ENCODE data around the gene PARD6A.
"Not testable (repeated sequence)": the region's sequence is repeated elsewhere in the genome, so short reads cannot be mapped to it uniquely, and the experiment has no call there.

Gene PARD6A

GRCh38 chr16:67685388-67686112 lies 24.8 kb downstream of the PARD6A start:
- H3K4me3 Mint-ChIP-seq = no peak overlapping the region
- DNase-seq (ENCODE audit: low spot score in 2 of 2) = no peak
- peak overlapping the region; percentile 62 for H3K27ac Mint-ChIP-seq

DNA sequence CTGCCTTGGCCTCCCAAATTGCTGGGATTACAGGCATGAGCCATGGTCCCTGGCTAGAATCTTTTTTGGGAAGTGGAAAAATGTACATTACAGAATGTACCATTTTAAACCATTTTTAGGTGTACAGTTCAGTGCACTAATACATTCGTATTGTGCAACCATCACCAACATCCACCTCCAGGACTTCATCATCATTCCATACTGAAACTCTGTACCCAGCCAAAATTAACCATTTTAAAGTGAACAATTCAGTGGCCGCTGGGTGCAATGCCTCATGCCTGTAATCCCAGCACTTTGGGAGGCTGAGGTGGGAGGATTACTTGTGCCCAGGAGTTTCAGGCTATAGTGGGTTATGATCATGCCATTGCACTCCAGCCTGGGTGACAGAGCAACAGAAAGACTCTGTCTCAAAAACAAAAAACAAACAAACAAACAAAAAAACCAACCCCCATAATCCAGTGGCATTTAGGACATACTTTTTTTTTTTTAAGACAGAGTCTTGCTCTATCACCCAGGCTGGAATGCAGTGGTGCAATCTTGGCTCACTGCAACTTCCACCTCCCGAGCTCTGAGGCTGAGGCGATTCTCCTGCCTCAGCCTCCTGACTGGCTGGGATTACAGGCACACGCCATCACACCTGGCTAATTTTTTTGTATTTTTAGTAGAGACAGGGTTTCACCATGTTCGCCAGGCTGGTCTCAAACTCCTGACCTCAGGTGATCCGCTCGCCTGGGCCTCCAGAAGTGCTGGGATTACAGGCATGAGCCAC lies 32.9 kb downstream of the PARD6A start:
- H3K4me1 Mint-ChIP-seq; H3K9me3 Mint-ChIP-seq; DNase-seq (ENCODE audit: low spot score in 2 of 2); H3K36me3 Mint-ChIP-seq; H3K27ac Mint-ChIP-seq; ATAC-seq; H3K4me3 Mint-ChIP-seq: not testable (repeated sequence)

More at GRCh38 chr16:67685388-67686112, 24.8 kb downstream of the PARD6A start:
- no peaks in the 10 kb centered on the region for H3K9me3 Mint-ChIP-seq
- peaks cover 36% of the 10 kb centered on the region for H3K36me3 Mint-ChIP-seq
- no peak for ATAC-seq
- H3K4me1 Mint-ChIP-seq = peaks cover 8% of the 10 kb centered on the region

- H3K4me1 Mint-ChIP-seq = peaks cover 10% of the 10 kb centered on the region
- no peaks in the 10 kb centered on the region for H3K9me3 Mint-ChIP-seq
- H3K36me3 Mint-ChIP-seq = peaks cover 10% of the 10 kb centered on the region
- no peak for ATAC-seq
- no peak overlapping the region for H3K27ac Mint-ChIP-seq
- H3K4me3 Mint-ChIP-seq = no peak overlapping the region
- no peak for DNase-seq (ENCODE audit: low spot score in 2 of 2)
Observed at GRCh38 chr16:67694611-67695010, 33.9 kb downstream of the PARD6A start.

GRCh38 chr16:67697422-67698185 lies 36.8 kb downstream of the PARD6A start:
- no peak overlapping the region for H3K27ac Mint-ChIP-seq
- H3K4me1 Mint-ChIP-seq = peaks cover 10% of the 10 kb centered on the region
- DNase-seq (ENCODE audit: low spot score in 2 of 2) = no peak
- no peaks in the 10 kb centered on the region for H3K9me3 Mint-ChIP-seq
- H3K4me3 Mint-ChIP-seq = no peak overlapping the region
- peaks cover 10% of the 10 kb centered on the region for H3K36me3 Mint-ChIP-seq
- ATAC-seq = no peak

GRCh38 chr16:67699265-67699664 lies 38.5 kb downstream of the PARD6A start:
- H3K27ac Mint-ChIP-seq = no peak overlapping the region
- no peak for ATAC-seq
- peaks cover 21% of the 10 kb centered on the region for H3K4me1 Mint-ChIP-seq
- H3K4me3 Mint-ChIP-seq = no peak overlapping the region
- no peak for DNase-seq (ENCODE audit: low spot score in 2 of 2)
- H3K9me3 Mint-ChIP-seq = no peaks in the 10 kb centered on the region
- peaks cover 10% of the 10 kb centered on the region for H3K36me3 Mint-ChIP-seq

- Mint-ChIP-seq H3K4me1 (peaks cover 27% of the 10 kb centered on the region), H3K36me3 (peaks cover 10% of the 10 kb centered on the region), H3K27ac (no peak overlapping the region), H3K9me3 (no peaks in the 10 kb centered on the region), H3K4me3 (no peak overlapping the region)
- no peak for ATAC-seq
- no peak for DNase-seq (ENCODE audit: low spot score in 2 of 2)
Observed at GRCh38 chr16:67701420-67701819, 40.7 kb downstream of the PARD6A start.

- peaks cover 10% of the 10 kb centered on the region for H3K36me3 Mint-ChIP-seq
- no peaks in the 10 kb centered on the region for H3K9me3 Mint-ChIP-seq
- no peak overlapping the region for H3K27ac Mint-ChIP-seq
- ATAC-seq (no peak), DNase-seq (ENCODE audit: low spot score in 2 of 2) (no peak)
- peaks cover 22% of the 10 kb centered on the region for H3K4me1 Mint-ChIP-seq
- no peak overlapping the region for H3K4me3 Mint-ChIP-seq
Observed at GRCh38 chr16:67702130-67702529, 41.4 kb downstream of the PARD6A start.

DNA sequence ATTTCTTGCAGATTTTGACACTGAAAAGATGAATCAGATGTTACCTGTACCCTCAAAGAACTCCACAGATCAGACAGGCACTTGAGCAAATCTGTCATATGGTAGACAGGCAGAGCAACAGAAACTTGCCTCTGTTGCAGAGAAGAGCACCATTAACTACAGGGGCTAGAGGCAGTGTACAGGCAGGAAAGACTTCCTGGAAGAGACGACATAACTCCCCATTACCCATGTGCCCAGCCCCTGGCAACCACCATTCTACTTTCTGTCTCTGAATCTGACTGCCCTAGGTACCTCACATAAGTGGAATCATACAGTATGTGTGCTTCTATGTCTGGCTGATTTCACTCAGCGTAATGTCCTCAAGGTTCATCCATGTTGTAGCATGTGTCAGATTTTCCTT lies 42.9 kb downstream of the PARD6A start:
- Mint-ChIP-seq H3K9me3 (no peaks in the 10 kb centered on the region), H3K27ac (peak overlapping the region; percentile 67), H3K36me3 (peaks cover 3% of the 10 kb centered on the region), H3K4me1 (peaks cover 20% of the 10 kb centered on the region), H3K4me3 (peak overlapping the region; percentile 5)
- DNase-seq (ENCODE audit: low spot score in 2 of 2) = no peak
- ATAC-seq = peak; percentile 88

- no peak for ATAC-seq
- Mint-ChIP-seq H3K4me3 (no peak overlapping the region), H3K9me3 (no peaks in the 10 kb centered on the region), H3K36me3 (no peaks in the 10 kb centered on the region), H3K27ac (peak overlapping the region; percentile 67), H3K4me1 (peaks cover 17% of the 10 kb centered on the region)
- no peak for DNase-seq (ENCODE audit: low spot score in 2 of 2)
Observed at GRCh38 chr16:67704110-67704509, 43.4 kb downstream of the PARD6A start.

GRCh38 chr16:67707210-67707609 lies 46.5 kb downstream of the PARD6A start:
- no peaks in the 10 kb centered on the region for H3K9me3 Mint-ChIP-seq
- no peak for DNase-seq (ENCODE audit: low spot score in 2 of 2)
- H3K36me3 Mint-ChIP-seq = no peaks in the 10 kb centered on the region
- H3K27ac Mint-ChIP-seq = no peak overlapping the region
- H3K4me3 Mint-ChIP-seq = no peak overlapping the region
- ATAC-seq = no peak
- H3K4me1 Mint-ChIP-seq = peaks cover 32% of the 10 kb centered on the region

- no peaks in the 10 kb centered on the region for H3K36me3 Mint-ChIP-seq
- ATAC-seq = no peak
- no peaks in the 10 kb centered on the region for H3K9me3 Mint-ChIP-seq
- no peak overlapping the region for H3K4me3 Mint-ChIP-seq
- H3K4me1 Mint-ChIP-seq = peaks cover 32% of the 10 kb centered on the region
- H3K27ac Mint-ChIP-seq = no peak overlapping the region
- DNase-seq (ENCODE audit: low spot score in 2 of 2) = no peak
Observed at GRCh38 chr16:67707790-67708189, 47.0 kb downstream of the PARD6A start.

DNA sequence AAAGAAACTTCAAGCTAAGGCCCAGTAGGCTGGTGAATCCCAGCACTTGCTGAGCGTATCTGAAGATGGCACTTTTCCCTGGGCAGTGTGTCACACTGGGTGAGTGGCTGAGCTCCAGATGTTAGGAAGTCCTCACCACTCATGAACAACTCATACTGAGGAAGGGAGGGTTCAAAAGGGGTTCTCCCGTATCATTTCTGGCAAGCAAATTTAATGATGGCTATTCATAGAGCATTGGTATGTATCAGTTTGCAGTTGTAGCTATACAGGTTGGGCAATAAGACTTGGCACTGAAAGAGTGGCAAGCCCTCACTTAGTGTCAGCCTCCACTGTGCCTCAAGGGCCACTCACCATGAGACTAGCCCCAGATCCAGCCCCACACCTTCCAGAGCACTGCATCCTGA lies 47.6 kb downstream of the PARD6A start:
- H3K27ac Mint-ChIP-seq = no peak overlapping the region
- no peak overlapping the region for H3K4me3 Mint-ChIP-seq
- ATAC-seq (no peak), DNase-seq (ENCODE audit: low spot score in 2 of 2) (no peak)
- no peaks in the 10 kb centered on the region for H3K36me3 Mint-ChIP-seq
- H3K9me3 Mint-ChIP-seq = no peaks in the 10 kb centered on the region
- H3K4me1 Mint-ChIP-seq = peaks cover 31% of the 10 kb centered on the region

GRCh38 chr16:67709050-67709449 lies 48.3 kb downstream of the PARD6A start:
- H3K9me3 Mint-ChIP-seq = no peaks in the 10 kb centered on the region
- no peak overlapping the region for H3K27ac Mint-ChIP-seq
- no peak for DNase-seq (ENCODE audit: low spot score in 2 of 2)
- H3K4me3 Mint-ChIP-seq = no peak overlapping the region
- H3K36me3 Mint-ChIP-seq = peaks cover 2% of the 10 kb centered on the region
- peaks cover 28% of the 10 kb centered on the region for H3K4me1 Mint-ChIP-seq
- no peak for ATAC-seq

DNA sequence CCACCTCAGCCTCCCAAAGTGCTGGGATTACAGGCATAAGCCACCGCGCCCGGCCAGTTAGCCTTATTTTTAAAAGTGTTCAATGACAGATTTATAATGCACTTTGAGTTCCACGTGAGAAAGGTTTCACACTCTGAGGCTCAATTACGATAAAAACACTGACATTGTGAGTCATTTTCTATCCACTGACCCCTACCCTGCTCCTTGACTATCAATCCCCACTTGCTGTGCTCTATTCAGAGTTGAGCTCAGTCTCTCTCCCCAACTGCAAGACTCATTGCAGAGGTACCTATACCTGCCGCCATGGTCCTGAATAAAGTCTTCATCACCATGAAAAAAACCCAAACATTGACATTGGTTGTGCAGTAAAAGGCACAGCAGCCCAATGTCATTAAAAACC lies 49.8 kb downstream of the PARD6A start:
- DNase-seq (ENCODE audit: low spot score in 2 of 2) (no peak), ATAC-seq (no peak)
- Mint-ChIP-seq H3K36me3 (peaks cover 5% of the 10 kb centered on the region), H3K4me3 (no peak overlapping the region), H3K27ac (no peak overlapping the region), H3K4me1 (peaks cover 22% of the 10 kb centered on the region), H3K9me3 (no peaks in the 10 kb centered on the region)
